Panc1 (cell line): ENCODE data around the gene RAD51AP1.
"Not testable (repeated sequence)": the region's sequence is repeated elsewhere in the genome, so short reads cannot be mapped to it uniquely, and the experiment has no call there.

ENCODE experiments used
- POLR2AphosphoS5 ChIP-seq: IDR thresholded peaks from 2 replicates; pipeline ENCODE4 v1.6.1; 2012; ENCODE audit warnings: mild to moderate bottlenecking, low read depth, low read length, moderate library complexity
- SIN3A ChIP-seq: IDR thresholded peaks from 2 replicates; pipeline ENCODE4 v1.6.1; 2012; ENCODE audit warnings: low read depth, mild to moderate bottlenecking, low read length, moderate library complexity, borderline replicate concordance; ENCODE audit not compliant: insufficient read depth
- TF ChIP-seq, protein P1 (sequence below): fragments of 450-650 bp; IDR thresholded peaks from 2 replicates; pipeline ENCODE4 v1.5.1; 2017; ENCODE audit warnings: mild to moderate bottlenecking
- TF ChIP-seq, protein P2 (sequence below), 2 experiments: IDR thresholded peaks; 2 replicates each; pipeline ENCODE4 v1.6.1; 2011 to 2012; ENCODE audit warnings: low read depth in 2 of 2, control low read depth in 1 of 2, low read length in 1 of 2, mild to moderate bottlenecking in 1 of 2, moderate library complexity in 1 of 2; ENCODE audit not compliant: insufficient read depth in 1 of 2

DNA sequence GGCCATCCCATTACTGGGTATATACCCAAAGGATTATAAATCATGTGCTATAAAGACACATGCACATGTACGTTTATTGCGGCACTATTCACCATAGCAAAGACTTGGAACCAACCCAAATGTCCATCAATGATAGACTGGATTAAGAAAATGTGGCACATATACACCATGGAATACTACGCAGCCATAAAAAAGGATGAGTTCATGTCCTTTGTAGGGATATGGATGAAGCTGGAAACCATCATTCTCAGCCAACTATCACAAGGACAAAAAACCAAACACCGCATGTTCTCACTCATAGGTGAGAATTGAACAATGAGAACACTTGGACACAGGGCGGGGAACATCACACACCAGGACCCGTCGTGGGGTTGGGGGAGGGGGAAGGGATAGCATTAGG lies 15.2 kb upstream of the RAD51AP1 start:
- TF ChIP-seq, protein P1, sequence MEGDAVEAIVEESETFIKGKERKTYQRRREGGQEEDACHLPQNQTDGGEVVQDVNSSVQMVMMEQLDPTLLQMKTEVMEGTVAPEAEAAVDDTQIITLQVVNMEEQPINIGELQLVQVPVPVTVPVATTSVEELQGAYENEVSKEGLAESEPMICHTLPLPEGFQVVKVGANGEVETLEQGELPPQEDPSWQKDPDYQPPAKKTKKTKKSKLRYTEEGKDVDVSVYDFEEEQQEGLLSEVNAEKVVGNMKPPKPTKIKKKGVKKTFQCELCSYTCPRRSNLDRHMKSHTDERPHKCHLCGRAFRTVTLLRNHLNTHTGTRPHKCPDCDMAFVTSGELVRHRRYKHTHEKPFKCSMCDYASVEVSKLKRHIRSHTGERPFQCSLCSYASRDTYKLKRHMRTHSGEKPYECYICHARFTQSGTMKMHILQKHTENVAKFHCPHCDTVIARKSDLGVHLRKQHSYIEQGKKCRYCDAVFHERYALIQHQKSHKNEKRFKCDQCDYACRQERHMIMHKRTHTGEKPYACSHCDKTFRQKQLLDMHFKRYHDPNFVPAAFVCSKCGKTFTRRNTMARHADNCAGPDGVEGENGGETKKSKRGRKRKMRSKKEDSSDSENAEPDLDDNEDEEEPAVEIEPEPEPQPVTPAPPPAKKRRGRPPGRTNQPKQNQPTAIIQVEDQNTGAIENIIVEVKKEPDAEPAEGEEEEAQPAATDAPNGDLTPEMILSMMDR, result not testable (repeated sequence)
- TF ChIP-seq SIN3A, POLR2AphosphoS5: not testable (repeated sequence)
- TF ChIP-seq, protein P2, sequence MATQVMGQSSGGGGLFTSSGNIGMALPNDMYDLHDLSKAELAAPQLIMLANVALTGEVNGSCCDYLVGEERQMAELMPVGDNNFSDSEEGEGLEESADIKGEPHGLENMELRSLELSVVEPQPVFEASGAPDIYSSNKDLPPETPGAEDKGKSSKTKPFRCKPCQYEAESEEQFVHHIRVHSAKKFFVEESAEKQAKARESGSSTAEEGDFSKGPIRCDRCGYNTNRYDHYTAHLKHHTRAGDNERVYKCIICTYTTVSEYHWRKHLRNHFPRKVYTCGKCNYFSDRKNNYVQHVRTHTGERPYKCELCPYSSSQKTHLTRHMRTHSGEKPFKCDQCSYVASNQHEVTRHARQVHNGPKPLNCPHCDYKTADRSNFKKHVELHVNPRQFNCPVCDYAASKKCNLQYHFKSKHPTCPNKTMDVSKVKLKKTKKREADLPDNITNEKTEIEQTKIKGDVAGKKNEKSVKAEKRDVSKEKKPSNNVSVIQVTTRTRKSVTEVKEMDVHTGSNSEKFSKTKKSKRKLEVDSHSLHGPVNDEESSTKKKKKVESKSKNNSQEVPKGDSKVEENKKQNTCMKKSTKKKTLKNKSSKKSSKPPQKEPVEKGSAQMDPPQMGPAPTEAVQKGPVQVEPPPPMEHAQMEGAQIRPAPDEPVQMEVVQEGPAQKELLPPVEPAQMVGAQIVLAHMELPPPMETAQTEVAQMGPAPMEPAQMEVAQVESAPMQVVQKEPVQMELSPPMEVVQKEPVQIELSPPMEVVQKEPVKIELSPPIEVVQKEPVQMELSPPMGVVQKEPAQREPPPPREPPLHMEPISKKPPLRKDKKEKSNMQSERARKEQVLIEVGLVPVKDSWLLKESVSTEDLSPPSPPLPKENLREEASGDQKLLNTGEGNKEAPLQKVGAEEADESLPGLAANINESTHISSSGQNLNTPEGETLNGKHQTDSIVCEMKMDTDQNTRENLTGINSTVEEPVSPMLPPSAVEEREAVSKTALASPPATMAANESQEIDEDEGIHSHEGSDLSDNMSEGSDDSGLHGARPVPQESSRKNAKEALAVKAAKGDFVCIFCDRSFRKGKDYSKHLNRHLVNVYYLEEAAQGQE (IDR thresholded peaks at IDR 0.05; ENCODE audit: insufficient read depth in 1 of 2, low read depth in 2 of 2, low read length in 1 of 2), result not testable (repeated sequence)
